Endodermal cell (in vitro differentiated cells): ENCODE measurements around the gene PTX4. TPM values are rescaled to one million over a fixed set of nuclear protein-coding genes. Genes with fewer than 3 reads are reported as not detected.

Experiments used
- DNase-seq: peaks from one replicate; pipeline ENCODE4 v3.0.0-alpha.2; 2017
- H3K27ac ChIP-seq: 2 replicates; pipeline ENCODE4 v1.5.1; 2013; ENCODE audit warnings: mild to moderate bottlenecking, low read depth, low read length, moderate library complexity
- H3K27me3 ChIP-seq: 2 replicates; pipeline ENCODE4 v1.6.1; 2013; ENCODE audit warnings: mild to moderate bottlenecking, low read length, moderate library complexity; ENCODE audit not compliant: insufficient read depth, control insufficient read depth, poor library complexity, severe bottlenecking
- H3K36me3 ChIP-seq: 2 replicates; pipeline ENCODE4 v1.7.0; 2013; ENCODE audit warnings: mild to moderate bottlenecking, low read length, moderate library complexity; ENCODE audit not compliant: control insufficient read depth, insufficient read depth
- H3K4me1 ChIP-seq: one replicate; pipeline ENCODE4 v1.7.0; 2013; ENCODE audit warnings: low read length; ENCODE audit not compliant: control insufficient read depth, insufficient read depth
- H3K4me3 ChIP-seq: 2 replicates; pipeline ENCODE4 v1.5.1; 2013; ENCODE audit warnings: mild to moderate bottlenecking, low read length, moderate library complexity
- H3K9ac ChIP-seq: 2 replicates; pipeline ENCODE4 v1.6.1; 2013; ENCODE audit warnings: mild to moderate bottlenecking, low read length, moderate library complexity; ENCODE audit not compliant: poor library complexity, severe bottlenecking; ENCODE audit errors: extremely low read depth
- H3K9me3 ChIP-seq: 2 replicates; pipeline ENCODE4 v1.6.1; 2013; ENCODE audit warnings: mild to moderate bottlenecking, low read length, moderate library complexity; ENCODE audit not compliant: control insufficient read depth
- H3K27ac Mint-ChIP-seq: 2 replicates; pipeline ENCODE4 v1.8.0; 2020; ENCODE audit warnings: mixed read lengths
- H3K27me3 Mint-ChIP-seq: 2 replicates; pipeline ENCODE4 v1.8.0; 2021; ENCODE audit warnings: mild to moderate bottlenecking, mixed read lengths; ENCODE audit not compliant: insufficient read depth
- H3K36me3 Mint-ChIP-seq: 2 replicates; pipeline ENCODE4 v1.8.0; 2020; ENCODE audit warnings: low read depth, mixed read lengths
- H3K4me1 Mint-ChIP-seq: 2 replicates; pipeline ENCODE4 v1.8.0; 2020; ENCODE audit warnings: mixed read lengths
- H3K4me3 Mint-ChIP-seq: 2 replicates; pipeline ENCODE4 v1.8.0; 2020; ENCODE audit warnings: mild to moderate bottlenecking, moderate library complexity, mixed read lengths
- H3K9me3 Mint-ChIP-seq: 2 replicates; pipeline ENCODE4 v1.8.0; 2020; ENCODE audit warnings: mild to moderate bottlenecking, mixed read lengths
- WGBS, 2 experiments: methylation state at CpG; one replicate each; pipeline versions ENCODE4 v1.1.5 to v1.1.7; 2013; ENCODE audit warnings: missing lambda C conversion rate in 2 of 2, mixed read lengths in 1 of 2; ENCODE audit not compliant: insufficient coverage in 1 of 2, insufficient read length in 1 of 2; 5-methylcytosine and 5-hydroxymethylcytosine counted together
- total RNA-seq, 2 donors: library from RNA; stranded (reverse); fragmentation: NEBNext Ultra II Directional in 1 of 2; extraction: Animal tissue kit (Norgen Biotek cat#: 25700) in 1 of 2; gene quantifications; 2 replicates in 1 of 2; 3 replicates in 1 of 2; pipeline ENCODE4 v1.2.1, GENCODE V29; 2021
- TF ChIP-seq, protein P1 (sequence below): fragments of 200-600 bp; sonication (generic); conservative IDR thresholded peaks from 2 replicates; pipeline ENCODE4 v1.5.0; 2021; ENCODE audit warnings: antibody characterized with exemption, mild to moderate bottlenecking

Gene PTX4
- total RNA-seq, 2 donors from 2014 or later, result not detected

DNA sequence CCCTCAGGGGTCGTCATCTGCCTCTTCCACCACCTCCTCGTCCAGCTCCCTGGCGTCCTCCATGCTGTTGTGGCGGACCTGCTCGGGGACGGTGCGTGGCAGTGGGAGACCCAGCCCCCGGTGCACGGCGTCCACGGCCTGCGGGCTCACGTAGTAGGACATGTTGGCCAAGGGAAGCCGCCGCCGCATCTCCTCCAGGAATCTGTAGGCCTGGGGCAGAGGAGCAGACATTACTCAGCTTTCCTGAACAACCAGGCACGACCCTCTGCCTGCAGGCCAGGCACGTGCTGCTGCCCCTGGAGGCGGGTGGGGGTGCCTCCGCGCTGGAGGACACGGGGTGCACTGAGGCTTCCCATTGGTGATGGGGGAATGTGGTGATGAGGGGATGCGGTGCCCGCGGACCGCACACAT lies 22.2 kb upstream of the PTX4 start:
- Mint-ChIP-seq H3K4me3 (no peak overlapping the region), H3K36me3 (peaks cover 43% of the 10 kb centered on the region), H3K27me3 (no peaks in the 10 kb centered on the region), H3K9me3 (peaks cover 8% of the 10 kb centered on the region), H3K4me1 (no peaks in the 10 kb centered on the region), H3K27ac (no peak overlapping the region)
- Histone ChIP-seq H3K27ac (no peak overlapping the region), H3K9ac (no peak overlapping the region), H3K36me3 (no peaks in the 10 kb centered on the region), H3K27me3 (no peaks in the 10 kb centered on the region), H3K9me3 (peaks cover 6% of the 10 kb centered on the region), H3K4me1 (no peaks in the 10 kb centered on the region), H3K4me3 (no peak overlapping the region)
- WGBS, 2 experiments, result 40 to 97% methylated on average over 1 to 26 of the region's 26 CpGs
- DNase-seq, result no peak
- TF ChIP-seq, protein P1, sequence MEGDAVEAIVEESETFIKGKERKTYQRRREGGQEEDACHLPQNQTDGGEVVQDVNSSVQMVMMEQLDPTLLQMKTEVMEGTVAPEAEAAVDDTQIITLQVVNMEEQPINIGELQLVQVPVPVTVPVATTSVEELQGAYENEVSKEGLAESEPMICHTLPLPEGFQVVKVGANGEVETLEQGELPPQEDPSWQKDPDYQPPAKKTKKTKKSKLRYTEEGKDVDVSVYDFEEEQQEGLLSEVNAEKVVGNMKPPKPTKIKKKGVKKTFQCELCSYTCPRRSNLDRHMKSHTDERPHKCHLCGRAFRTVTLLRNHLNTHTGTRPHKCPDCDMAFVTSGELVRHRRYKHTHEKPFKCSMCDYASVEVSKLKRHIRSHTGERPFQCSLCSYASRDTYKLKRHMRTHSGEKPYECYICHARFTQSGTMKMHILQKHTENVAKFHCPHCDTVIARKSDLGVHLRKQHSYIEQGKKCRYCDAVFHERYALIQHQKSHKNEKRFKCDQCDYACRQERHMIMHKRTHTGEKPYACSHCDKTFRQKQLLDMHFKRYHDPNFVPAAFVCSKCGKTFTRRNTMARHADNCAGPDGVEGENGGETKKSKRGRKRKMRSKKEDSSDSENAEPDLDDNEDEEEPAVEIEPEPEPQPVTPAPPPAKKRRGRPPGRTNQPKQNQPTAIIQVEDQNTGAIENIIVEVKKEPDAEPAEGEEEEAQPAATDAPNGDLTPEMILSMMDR, result peak; percentile 40

DNA sequence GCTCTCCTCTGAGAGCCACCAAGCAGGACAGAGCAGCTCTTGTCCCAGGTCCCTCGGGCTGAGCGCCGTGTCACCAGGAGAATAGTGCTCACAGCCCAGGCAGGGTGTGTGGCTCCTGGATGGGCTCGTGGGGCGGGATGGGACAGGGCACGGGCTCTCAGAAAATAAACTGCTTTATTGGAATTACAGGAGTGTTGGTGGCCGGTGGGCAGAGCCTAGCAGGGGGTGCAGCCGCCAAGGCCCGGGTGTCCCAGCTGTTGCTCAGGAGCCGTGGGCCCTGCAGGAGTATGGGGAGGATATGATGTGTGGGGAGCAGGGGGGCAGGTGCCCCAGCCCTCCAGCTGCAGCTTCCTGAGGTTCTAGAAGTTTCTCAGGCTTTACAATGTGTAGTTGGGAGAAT lies 21.5 kb upstream of the PTX4 start:
- 91 to 96% methylated on average over 10 of the region's 10 CpGs for WGBS, 2 experiments
- no peak for DNase-seq
- Histone ChIP-seq H3K36me3 (no peaks in the 10 kb centered on the region), H3K9me3 (peaks cover 5% of the 10 kb centered on the region), H3K4me3 (no peak overlapping the region), H3K27ac (no peak overlapping the region), H3K27me3 (no peaks in the 10 kb centered on the region), H3K4me1 (no peaks in the 10 kb centered on the region), H3K9ac (no peak overlapping the region)
- H3K4me1 Mint-ChIP-seq, result no peaks in the 10 kb centered on the region
- TF ChIP-seq, protein P1, result no peak
- peaks cover 7% of the 10 kb centered on the region for H3K9me3 Mint-ChIP-seq
- H3K4me3 Mint-ChIP-seq, result no peak overlapping the region
- peaks cover 43% of the 10 kb centered on the region for H3K36me3 Mint-ChIP-seq
- peak overlapping the region; percentile 39 for H3K27ac Mint-ChIP-seq
- no peaks in the 10 kb centered on the region for H3K27me3 Mint-ChIP-seq

DNA sequence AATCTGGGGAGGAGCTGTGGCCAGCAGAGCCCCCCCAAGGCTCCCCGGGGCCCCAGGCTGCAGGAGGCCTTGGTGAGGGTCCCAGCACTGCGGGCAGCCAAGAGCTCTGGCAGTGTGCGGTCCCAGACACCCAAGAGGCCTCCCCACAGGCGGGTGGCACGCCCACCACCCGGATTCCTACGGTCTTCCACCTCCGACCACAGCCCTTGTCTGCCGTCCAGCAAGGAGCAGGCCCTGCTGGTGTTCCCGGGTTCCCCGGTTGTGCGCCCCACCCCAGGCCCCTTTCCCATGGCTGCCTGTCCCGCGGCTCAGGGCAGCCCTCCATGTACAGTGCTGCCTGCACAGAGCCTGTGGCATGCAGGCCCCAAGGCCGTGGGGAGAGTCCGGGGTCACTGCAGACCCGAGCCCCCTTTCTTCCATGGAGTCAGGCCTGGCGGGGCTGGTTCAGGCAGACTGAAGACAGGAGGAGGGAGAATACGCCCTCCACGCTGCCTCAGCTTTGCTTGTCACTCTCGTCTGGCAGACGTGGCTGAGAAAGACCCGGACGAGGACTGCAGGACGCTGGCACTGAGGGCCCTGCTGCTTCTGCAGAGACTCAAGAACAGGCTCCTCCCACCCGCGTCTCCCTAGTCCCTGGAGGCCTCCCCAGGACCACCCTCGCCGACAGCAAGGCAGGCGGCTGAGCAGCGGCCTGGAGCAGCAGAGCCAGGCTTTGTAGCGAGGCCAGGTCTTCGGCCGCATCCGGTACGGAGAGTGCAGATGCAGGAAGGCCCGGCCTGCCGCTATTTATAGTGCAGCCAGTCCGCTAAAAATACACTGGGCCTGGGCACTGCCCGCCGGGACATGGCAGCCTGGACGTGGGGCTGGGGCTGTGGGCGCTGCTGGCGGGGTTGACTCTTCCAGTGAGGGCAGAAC lies 20.8 kb upstream of the PTX4 start:
- DNase-seq, result no peak
- 89 to 90% methylated on average over 39 to 44 of the region's 44 CpGs for WGBS, 2 experiments
- Mint-ChIP-seq H3K9me3 (peaks cover 2% of the 10 kb centered on the region), H3K27ac (no peak overlapping the region), H3K27me3 (no peaks in the 10 kb centered on the region), H3K4me1 (no peaks in the 10 kb centered on the region), H3K36me3 (peaks cover 39% of the 10 kb centered on the region), H3K4me3 (no peak overlapping the region)
- H3K27ac ChIP-seq, result no peak overlapping the region
- no peaks in the 10 kb centered on the region for H3K4me1 ChIP-seq
- no peaks in the 10 kb centered on the region for H3K36me3 ChIP-seq
- TF ChIP-seq, protein P1, result no peak
- no peaks in the 10 kb centered on the region for H3K9me3 ChIP-seq
- H3K4me3 ChIP-seq, result no peak overlapping the region
- H3K27me3 ChIP-seq, result no peaks in the 10 kb centered on the region
- no peak overlapping the region for H3K9ac ChIP-seq
